Measurements from ENCODE around the gene SCFD2.

DNA sequence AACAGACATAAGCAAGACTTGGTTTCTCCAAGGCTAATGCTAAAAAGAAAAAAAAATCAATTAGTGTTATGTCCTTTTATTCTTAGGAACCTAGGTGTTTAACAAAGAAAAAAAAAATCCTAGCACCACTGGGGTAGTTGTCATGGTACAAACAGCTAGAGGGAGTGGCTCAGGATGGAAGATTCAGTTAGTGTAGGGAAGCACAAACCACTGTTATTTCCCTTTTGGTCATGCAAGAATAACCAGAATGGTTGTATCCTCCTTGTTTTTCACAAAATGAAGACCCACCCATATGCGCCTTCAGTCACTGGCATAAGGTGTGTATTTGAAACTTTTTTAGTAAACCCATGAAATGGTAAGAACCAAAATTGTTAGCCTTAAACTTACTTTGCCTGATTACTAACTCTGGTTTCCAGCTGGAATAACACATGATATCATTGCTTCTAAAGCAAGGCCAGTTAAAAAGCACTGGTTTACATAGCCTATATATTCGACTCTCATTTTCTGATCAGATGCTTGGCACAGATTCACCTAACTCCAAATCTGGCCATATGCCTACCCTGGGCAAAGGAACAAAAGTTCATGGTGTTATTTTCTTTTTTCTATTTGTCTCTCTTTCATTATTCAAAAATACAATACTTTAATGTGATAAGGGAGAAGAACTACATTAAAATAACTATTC is 132.6 kb downstream of the SCFD2 start:
- no peak for TF ChIP-seq SIN3A (IDR thresholded peaks at IDR 0.05; ENCODE audit: borderline replicate concordance, insufficient read depth, low read depth, low read length)
- no peak for TF ChIP-seq REST (IDR thresholded peaks at IDR 0.05; ENCODE audit: insufficient read depth in 1 of 2, low read depth in 2 of 2, low read length in 1 of 2)
- TF ChIP-seq, protein P1, sequence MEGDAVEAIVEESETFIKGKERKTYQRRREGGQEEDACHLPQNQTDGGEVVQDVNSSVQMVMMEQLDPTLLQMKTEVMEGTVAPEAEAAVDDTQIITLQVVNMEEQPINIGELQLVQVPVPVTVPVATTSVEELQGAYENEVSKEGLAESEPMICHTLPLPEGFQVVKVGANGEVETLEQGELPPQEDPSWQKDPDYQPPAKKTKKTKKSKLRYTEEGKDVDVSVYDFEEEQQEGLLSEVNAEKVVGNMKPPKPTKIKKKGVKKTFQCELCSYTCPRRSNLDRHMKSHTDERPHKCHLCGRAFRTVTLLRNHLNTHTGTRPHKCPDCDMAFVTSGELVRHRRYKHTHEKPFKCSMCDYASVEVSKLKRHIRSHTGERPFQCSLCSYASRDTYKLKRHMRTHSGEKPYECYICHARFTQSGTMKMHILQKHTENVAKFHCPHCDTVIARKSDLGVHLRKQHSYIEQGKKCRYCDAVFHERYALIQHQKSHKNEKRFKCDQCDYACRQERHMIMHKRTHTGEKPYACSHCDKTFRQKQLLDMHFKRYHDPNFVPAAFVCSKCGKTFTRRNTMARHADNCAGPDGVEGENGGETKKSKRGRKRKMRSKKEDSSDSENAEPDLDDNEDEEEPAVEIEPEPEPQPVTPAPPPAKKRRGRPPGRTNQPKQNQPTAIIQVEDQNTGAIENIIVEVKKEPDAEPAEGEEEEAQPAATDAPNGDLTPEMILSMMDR (IDR thresholded peaks at IDR 0.05), result no peak
